HUES6 (cell line): ENCODE measurements around the gene IFIT1B.
"Not testable (repeated sequence)": the region's sequence is repeated elsewhere in the genome, so short reads cannot be mapped to it uniquely, and the experiment has no call there.

Experiments
- H3K27ac ChIP-seq: 2 replicates; pipeline ENCODE4 v1.7.0; 2013; ENCODE audit warnings: low read depth, mild to moderate bottlenecking, low read length, inconsistent platforms
- H3K27me3 ChIP-seq: 2 replicates; pipeline ENCODE4 v1.6.1; 2013; ENCODE audit warnings: low read length; ENCODE audit not compliant: control insufficient read depth, insufficient read depth
- H3K36me3 ChIP-seq: 2 replicates; pipeline ENCODE4 v1.6.1; 2013; ENCODE audit warnings: low read length; ENCODE audit not compliant: control insufficient read depth, insufficient read depth
- H3K4me1 ChIP-seq: 2 replicates; pipeline ENCODE4 v1.6.1; 2013; ENCODE audit warnings: low read length; ENCODE audit not compliant: control insufficient read depth, insufficient read depth
- H3K4me3 ChIP-seq: 2 replicates; pipeline ENCODE4 v1.5.1; 2013; ENCODE audit warnings: low read depth, low read length
- H3K9ac ChIP-seq: one replicate; pipeline ENCODE4 v1.6.1; 2013; ENCODE audit warnings: mild to moderate bottlenecking, low read length
- H3K9me3 ChIP-seq: 2 replicates; pipeline ENCODE4 v1.6.1; 2013; ENCODE audit warnings: low read depth, low read length; ENCODE audit not compliant: control insufficient read depth, insufficient read depth

The IFIT1B gene

DNA sequence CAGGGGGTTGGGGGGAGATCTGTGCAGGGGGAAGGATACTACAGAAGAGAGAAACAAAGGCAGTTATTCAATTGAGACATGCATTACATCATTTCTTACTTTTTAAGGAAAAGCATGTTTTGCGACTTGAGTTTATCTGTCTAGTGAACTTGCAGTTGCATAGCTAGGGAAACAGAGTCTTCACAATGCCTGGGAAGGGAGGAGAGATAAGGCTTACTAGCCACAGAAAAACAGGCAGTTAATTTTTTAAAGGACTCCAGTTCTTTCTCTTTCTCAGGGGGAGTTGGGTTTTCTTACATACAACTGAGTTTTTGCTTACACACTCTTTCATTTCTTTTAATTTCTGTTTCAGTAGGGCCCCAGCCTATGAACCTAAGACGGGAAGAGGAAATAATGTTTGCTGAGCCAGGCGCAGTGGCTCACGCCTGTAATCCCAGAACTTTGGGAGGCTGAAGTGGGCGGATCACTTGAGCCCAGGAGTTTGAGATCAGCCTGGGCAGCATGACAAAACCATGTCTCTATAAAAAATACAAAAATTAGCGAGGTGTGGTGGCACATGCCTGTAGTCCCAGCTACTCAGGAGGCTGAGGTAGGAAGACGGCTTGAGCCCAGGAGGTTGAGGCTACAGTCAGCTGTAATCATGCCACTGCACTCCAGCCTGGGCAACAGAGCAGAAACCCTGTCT lies 27.1 kb upstream of the IFIT1B start:
- not testable (repeated sequence) for H3K27ac ChIP-seq, H3K36me3 ChIP-seq, H3K4me3 ChIP-seq, H3K9ac ChIP-seq, H3K9me3 ChIP-seq, H3K27me3 ChIP-seq
- H3K4me1 ChIP-seq: peaks cover 56% of the 10 kb centered on the region

DNA sequence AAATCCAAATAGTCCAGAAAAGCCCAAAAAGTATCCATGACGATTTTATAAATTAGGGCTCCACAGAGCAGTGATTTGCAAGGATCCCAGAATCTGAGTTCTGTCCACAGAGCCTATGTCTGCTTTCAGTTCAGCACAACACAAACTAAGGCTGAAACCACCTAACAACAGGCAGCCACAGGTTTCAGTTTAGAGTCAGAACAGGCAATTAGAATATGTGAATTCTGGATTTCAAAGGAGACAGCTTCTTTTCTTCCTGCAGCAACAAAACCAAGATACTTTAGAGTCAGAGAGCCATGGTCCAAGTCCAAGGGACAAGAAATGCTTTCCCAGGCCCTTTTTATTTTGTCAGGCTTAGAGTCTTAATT lies 26.5 kb upstream of the IFIT1B start:
- no peaks in the 10 kb centered on the region for H3K27me3 ChIP-seq
- H3K9ac ChIP-seq: no peak overlapping the region
- H3K4me3 ChIP-seq: no peak overlapping the region
- no peak overlapping the region for H3K27ac ChIP-seq
- H3K36me3 ChIP-seq: no peaks in the 10 kb centered on the region
- peaks cover 2% of the 10 kb centered on the region for H3K9me3 ChIP-seq
- peaks cover 50% of the 10 kb centered on the region for H3K4me1 ChIP-seq

DNA sequence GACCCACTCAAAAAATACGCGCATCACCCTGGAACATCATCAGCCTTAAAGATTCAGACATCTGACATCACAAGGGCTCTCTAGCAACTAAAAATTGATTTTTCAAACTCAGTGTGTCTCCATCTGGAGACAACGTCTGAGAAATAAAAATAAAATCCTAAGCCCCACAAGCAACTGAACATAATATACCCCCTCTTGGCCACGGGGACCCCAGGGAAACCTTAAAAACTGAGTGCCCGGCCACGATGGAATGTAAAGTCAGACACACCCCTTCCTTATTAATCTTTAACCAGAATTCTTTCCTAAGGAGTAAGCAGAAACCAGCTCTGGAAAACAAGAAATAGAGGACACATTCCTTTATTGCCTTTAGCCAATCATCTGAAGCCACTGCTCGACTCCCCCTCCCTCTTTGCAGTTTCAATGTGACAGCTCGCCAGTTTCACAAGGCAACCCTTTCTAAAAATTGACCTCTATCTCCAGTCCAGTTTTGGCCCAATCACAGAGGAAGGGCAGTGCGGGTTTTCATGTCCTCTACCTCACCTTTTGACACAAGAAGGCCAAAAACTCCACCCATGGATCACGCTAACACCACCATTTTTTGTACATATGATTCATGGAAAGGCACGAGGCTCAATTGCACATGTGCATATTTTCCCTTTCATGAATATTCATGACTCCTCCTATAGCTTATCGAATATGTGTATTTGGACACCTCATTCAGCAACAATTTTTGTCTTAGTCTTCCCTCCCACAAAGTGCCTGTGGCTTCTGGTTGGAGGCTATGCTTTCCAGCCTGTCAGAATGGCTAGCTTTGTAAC lies 25.9 kb upstream of the IFIT1B start:
- Histone ChIP-seq H3K27ac (no peak overlapping the region), H3K9ac (no peak overlapping the region)

DNA sequence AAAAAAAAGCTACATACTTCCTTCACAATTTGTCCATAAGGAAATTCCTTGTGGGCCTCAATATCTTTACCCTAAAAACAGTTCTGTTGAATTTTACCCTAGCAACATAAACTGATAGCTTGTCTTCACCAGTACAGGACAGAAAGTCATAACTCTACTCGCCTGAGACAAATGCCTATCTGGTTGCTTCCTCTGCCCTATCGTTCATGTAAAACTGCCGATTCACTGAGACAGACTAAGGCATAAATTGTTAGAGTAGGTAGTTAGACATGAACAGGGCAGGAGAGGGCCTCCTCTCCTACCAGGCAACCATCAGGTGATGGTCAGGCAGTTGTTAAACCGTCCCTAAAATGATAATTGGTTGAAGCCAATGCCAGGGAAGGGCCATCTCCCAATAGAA lies 25.1 kb upstream of the IFIT1B start:
- peaks cover 40% of the 10 kb centered on the region for H3K4me1 ChIP-seq
- no peaks in the 10 kb centered on the region for H3K36me3 ChIP-seq
- no peak overlapping the region for H3K4me3 ChIP-seq
- H3K9me3 ChIP-seq: peaks cover 2% of the 10 kb centered on the region
- H3K27me3 ChIP-seq: no peaks in the 10 kb centered on the region
- no peak overlapping the region for H3K27ac ChIP-seq
- no peak overlapping the region for H3K9ac ChIP-seq

More for the DNA sequence above, 25.9 kb upstream of the IFIT1B start:
- Histone ChIP-seq H3K27me3 (no peaks in the 10 kb centered on the region), H3K36me3 (no peaks in the 10 kb centered on the region), H3K4me1 (peaks cover 44% of the 10 kb centered on the region), H3K4me3 (no peak overlapping the region), H3K9me3 (peaks cover 2% of the 10 kb centered on the region)

DNA sequence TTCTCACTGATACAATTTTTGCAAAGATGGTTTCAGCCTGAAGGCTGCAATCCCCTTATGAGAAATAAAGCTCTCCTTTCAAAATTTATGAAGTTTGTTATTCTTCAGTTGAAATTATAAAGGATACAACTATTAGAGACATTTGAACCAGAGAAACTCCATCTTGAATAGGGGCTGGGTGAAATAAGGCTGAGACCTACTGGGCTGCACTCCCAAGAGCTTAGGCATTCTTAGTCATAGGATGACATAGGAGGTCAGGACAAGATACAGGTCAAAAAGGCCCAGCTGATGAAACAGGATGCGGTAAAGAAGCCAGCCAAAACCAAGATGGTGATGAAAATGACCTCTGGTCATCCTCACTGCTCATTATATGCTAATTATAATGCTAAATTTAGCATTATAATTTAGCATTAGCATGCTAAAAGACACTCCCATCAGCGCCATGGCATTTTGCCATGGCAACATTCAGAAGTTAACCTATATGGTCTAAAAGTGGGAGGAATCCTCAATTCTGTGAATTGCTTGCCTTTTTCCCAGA lies 22.4 kb upstream of the IFIT1B start:
- Histone ChIP-seq H3K36me3 (no peaks in the 10 kb centered on the region), H3K27ac (no peak overlapping the region), H3K27me3 (no peaks in the 10 kb centered on the region)

DNA sequence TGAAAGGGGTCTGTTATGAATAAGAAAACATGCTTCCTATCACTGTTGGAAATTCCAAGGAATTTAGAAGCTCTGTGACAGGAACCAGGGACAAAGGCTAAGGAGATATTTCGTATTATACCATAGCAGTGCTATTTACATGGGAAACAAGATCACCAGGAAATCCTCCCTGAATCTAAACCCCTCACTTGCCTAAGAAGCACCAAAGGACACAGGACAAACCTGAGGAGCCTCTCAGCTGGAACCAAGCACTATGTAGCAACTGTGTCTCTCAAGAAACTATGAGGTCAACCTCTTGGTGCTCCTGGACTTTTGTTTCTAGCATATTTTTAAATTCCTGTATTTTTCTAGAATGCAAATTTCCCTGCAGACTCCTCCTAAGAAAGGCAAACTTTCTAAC lies 20.8 kb upstream of the IFIT1B start:
- Histone ChIP-seq H3K4me1 (peaks cover 8% of the 10 kb centered on the region), H3K4me3 (no peak overlapping the region), H3K27me3 (no peaks in the 10 kb centered on the region), H3K9ac (no peak overlapping the region), H3K36me3 (no peaks in the 10 kb centered on the region), H3K9me3 (peaks cover 2% of the 10 kb centered on the region), H3K27ac (no peak overlapping the region)

More for the DNA sequence above, 22.4 kb upstream of the IFIT1B start:
- H3K9me3 ChIP-seq: peaks cover 2% of the 10 kb centered on the region
- H3K9ac ChIP-seq: no peak overlapping the region
- peaks cover 21% of the 10 kb centered on the region for H3K4me1 ChIP-seq
- no peak overlapping the region for H3K4me3 ChIP-seq

DNA sequence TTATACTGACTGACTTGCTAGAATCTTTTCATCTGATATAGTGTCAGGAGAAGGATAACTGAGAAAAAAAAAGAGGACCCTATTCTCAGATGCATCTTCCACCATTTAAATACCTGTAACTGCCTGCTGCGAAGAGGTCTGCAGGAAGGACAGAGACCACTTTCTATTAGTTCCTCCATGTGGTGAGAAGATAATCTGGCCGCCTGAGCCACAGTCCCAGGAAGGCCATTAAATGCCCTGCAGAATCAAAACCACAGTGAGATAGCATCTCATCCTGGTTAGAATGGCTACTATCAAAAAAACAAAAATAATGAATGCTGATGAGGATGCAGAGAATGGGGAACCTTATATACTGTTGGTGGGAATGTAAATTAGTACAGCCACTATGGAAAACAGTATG lies 19.9 kb upstream of the IFIT1B start:
- H3K9me3 ChIP-seq: peaks cover 2% of the 10 kb centered on the region
- no peaks in the 10 kb centered on the region for H3K36me3 ChIP-seq
- peaks cover 4% of the 10 kb centered on the region for H3K4me1 ChIP-seq
- no peak overlapping the region for H3K4me3 ChIP-seq
- no peaks in the 10 kb centered on the region for H3K27me3 ChIP-seq
- H3K9ac ChIP-seq: no peak overlapping the region
- no peak overlapping the region for H3K27ac ChIP-seq

DNA sequence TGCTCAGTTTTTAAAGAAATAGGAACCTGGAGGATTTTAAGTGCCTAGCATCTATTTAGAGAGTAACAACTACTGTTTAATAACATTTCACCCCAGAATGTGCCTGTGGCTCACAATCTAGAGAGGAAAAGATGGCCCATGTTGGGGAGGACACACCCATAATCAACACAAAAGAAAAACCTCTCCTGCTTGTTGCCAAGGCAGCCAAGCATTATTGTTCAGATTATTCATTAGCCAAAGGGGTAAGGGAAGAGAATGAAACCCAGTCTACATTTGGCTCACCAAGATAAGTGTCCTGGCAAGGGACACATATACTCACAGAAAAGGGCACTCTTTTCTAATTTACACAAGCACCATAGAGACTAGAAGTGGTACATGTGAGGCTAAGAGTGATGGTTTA lies 17.7 kb upstream of the IFIT1B start:
- H3K9me3 ChIP-seq: peaks cover 2% of the 10 kb centered on the region
- no peaks in the 10 kb centered on the region for H3K36me3 ChIP-seq
- no peak overlapping the region for H3K9ac ChIP-seq
- H3K27me3 ChIP-seq: no peaks in the 10 kb centered on the region
- no peak overlapping the region for H3K4me3 ChIP-seq
- H3K4me1 ChIP-seq: peaks cover 4% of the 10 kb centered on the region
- H3K27ac ChIP-seq: no peak overlapping the region

DNA sequence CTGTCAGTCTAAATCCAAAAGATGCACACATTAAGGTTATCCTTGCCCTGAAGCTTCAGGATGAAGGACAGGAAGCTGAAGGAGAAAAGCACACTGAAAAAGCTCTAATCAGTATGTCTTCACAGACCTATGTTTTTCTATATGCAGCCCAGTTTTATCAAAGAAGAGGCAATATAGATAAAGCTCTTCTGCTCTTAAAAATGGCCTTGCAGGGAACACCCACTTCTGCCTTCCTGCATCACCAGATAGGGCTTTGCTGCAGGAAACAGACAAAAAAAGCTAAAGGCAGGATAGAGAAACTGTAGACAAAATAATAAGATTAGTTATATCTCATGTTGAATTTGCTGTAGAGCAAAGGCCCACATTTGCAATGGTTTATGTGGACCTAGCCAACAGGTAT lies 14.9 kb upstream of the IFIT1B start:
- Histone ChIP-seq H3K27ac (no peak overlapping the region), H3K4me1 (peaks cover 5% of the 10 kb centered on the region; the same call in 1 of the 2 replicates), H3K9me3 (no peaks in the 10 kb centered on the region), H3K27me3 (no peaks in the 10 kb centered on the region), H3K36me3 (no peaks in the 10 kb centered on the region), H3K9ac (no peak overlapping the region), H3K4me3 (no peak overlapping the region)

DNA sequence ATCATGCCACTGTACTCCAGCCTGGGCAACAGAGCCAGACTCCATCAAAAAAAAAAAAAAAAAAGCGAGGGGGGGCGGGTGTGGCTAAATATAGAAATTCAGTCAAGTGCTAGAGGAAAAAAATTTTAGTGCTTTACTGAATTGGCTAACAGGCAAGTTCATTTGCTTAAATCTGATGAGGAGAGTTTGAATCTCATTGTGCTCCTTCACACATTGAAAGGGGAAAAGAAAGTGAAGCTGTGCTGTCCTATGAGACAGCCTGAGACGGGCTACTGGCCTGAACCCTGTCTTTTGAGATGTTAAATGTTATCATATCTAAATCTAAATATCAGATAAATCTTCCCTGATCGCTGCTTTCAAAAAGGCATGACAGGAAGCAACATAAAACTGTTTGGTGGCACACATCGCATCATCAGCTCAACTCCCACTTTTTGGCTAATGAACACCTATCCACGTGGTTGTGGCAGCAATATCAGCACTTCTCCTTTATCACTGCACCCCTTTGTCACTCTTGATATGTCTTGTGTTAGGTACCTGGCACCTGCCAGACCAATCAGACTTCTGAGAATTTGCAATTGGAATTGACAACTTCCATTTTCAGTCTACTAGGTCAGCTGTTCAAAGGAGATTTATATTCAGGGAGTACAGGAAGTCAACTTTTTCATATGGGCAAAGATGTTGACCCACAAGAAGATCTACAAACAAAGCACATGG lies 14.0 kb upstream of the IFIT1B start:
- Histone ChIP-seq H3K9me3 (no peaks in the 10 kb centered on the region), H3K4me1 (peaks cover 11% of the 10 kb centered on the region; the same call in 1 of the 2 replicates), H3K36me3 (no peaks in the 10 kb centered on the region), H3K27me3 (no peaks in the 10 kb centered on the region), H3K27ac (no peak overlapping the region), H3K4me3 (no peak overlapping the region), H3K9ac (no peak overlapping the region)

DNA sequence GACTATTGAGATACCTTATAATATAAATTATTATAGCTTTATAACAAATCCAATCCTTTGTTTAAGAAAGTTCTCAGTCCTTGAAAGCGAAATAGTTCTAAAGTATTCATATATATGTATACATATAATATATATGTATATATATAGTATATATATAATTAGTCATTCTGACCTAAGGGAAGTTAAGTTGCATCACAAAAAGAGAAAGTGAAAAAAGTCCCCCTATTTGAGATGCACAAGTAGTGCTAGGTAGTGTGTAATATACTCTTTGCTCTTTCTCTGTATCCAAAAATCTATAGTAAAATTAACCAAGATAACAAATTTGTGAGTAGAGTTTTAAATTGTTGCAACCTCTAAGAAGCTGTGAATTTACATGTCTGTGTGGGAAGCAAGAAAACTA lies 13.3 kb upstream of the IFIT1B start:
- peaks cover 17% of the 10 kb centered on the region; the same call in 1 of the 2 replicates for H3K4me1 ChIP-seq

More for the DNA sequence above, 13.3 kb upstream of the IFIT1B start:
- H3K36me3 ChIP-seq: no peaks in the 10 kb centered on the region
- no peak overlapping the region for H3K27ac ChIP-seq
- no peaks in the 10 kb centered on the region for H3K27me3 ChIP-seq
- no peak overlapping the region for H3K9ac ChIP-seq
- no peak overlapping the region for H3K4me3 ChIP-seq
- H3K9me3 ChIP-seq: no peaks in the 10 kb centered on the region
